ENCODE data around the gene SLC12A6. TPM values are rescaled to one million over a fixed set of nuclear protein-coding genes. Genes with fewer than 3 reads are reported as not detected.

The SLC12A6 gene
- total and polyA plus RNA-seq, 2 experiments from 2014 or later: 12.0 to 44.3 TPM

DNA sequence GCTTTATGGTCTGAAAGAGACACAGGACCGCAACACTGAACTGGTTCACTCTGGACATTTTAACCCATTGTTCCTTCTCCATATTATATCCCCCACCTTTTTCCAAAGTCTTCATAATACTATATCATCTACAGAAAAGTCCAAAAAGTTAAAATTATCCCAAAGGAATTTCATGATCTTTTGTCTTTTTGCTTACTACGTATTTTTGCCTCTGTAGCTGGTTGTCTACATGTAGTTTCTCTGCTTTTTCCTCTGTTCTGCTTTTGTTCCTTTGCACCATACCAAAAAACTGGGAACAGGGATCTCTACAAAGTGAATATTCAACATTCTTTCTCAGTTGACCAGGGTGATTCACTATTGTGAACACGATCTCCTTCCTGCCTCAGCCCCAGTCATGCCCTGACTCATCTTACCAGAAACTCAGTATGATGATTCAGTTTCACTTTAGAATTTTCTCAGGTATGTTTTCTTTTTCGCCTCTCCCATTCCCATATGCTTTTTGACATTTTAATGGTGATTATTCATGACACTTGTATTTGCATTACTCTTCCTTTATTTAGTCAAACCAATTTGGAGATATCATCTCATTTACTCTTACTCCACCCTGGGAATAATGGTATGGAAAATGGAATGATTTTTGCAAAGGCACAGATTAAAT is 98.3 kb downstream of the SLC12A6 start:
- Histone ChIP-seq H3K27me3 (no peaks in the 10 kb centered on the region), H3K4me3 (no peak overlapping the region), H3K36me3 (peaks cover 72% of the 10 kb centered on the region), H3K4me1 (ENCODE audit: low read depth) (no peaks in the 10 kb centered on the region), H3K9me3 (ENCODE audit: low read depth) (no peaks in the 10 kb centered on the region), H3K27ac (no peak overlapping the region)
- TF ChIP-seq, protein P1, sequence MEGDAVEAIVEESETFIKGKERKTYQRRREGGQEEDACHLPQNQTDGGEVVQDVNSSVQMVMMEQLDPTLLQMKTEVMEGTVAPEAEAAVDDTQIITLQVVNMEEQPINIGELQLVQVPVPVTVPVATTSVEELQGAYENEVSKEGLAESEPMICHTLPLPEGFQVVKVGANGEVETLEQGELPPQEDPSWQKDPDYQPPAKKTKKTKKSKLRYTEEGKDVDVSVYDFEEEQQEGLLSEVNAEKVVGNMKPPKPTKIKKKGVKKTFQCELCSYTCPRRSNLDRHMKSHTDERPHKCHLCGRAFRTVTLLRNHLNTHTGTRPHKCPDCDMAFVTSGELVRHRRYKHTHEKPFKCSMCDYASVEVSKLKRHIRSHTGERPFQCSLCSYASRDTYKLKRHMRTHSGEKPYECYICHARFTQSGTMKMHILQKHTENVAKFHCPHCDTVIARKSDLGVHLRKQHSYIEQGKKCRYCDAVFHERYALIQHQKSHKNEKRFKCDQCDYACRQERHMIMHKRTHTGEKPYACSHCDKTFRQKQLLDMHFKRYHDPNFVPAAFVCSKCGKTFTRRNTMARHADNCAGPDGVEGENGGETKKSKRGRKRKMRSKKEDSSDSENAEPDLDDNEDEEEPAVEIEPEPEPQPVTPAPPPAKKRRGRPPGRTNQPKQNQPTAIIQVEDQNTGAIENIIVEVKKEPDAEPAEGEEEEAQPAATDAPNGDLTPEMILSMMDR (IDR thresholded peaks at IDR 0.05; ENCODE audit: low read depth, low read length): no peak
- peak in 1 of 2 donors; percentile 67 for DNase-seq (ENCODE audit: low read depth in 1 of 2, low spot score in 1 of 2)

DNA sequence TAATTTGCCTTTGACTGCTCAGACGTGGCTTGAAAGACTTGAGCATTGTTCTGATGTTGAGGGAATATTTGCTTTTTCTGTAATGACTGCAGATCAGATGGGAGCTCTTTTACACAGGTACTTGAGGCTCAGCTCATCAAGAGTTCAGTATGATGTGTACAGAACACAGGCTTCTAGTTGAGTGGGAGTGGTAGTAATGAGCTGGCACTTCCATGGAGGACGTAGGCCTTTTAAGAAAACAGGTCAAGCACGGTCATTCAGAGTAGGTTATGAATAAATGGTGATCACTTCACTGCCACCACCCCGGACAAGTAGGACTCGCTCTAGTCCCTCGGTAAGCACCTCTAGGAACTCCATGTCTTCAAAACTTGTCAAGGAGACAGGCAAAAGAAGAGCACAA is 104.0 kb downstream of the SLC12A6 start:
- Histone ChIP-seq H3K9me3 (ENCODE audit: low read depth) (no peaks in the 10 kb centered on the region), H3K27ac (peak overlapping the region; percentile 22), H3K4me3 (no peak overlapping the region), H3K27me3 (no peaks in the 10 kb centered on the region), H3K36me3 (peaks cover 63% of the 10 kb centered on the region), H3K4me1 (ENCODE audit: low read depth) (no peaks in the 10 kb centered on the region)
- DNase-seq (ENCODE audit: low read depth in 1 of 2, low spot score in 1 of 2): no peak
- TF ChIP-seq, protein P1 (IDR thresholded peaks at IDR 0.05; ENCODE audit: low read depth, low read length): no peak

DNA sequence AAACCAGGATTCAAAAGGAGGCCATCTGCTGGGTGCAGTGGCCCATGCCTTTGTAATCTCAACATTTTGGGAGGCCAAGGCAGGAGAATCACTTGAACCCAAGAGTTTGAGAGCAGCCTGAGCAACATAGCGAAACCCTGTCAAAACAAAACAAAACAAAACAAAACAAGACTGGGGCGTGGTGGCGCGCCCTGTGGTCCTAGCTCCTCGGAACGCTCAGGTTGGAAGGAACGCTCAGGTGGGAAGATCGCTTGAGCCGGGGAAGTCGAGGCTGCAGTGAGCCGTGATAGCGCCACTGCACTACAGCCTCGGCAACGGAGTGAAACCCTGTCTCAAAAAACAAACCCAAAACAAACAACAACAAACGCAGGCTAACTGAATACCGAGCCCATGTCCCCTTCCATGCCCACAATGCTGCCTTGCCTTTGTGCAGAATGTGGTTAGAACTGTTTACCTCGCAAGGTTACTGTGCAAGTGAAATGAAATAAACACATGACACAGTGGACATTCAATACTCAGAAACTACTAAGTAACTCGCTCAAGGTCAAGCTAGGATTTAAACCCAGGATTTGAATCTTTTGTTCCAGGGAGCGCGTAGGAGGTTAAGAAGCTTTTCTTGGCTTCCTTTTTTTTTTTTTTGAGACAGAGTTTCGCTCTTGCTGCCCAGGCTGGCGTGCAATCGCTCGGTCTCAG is 113.5 kb downstream of the SLC12A6 start:
- no peaks in the 10 kb centered on the region for H3K27me3 ChIP-seq
- DNase-seq (ENCODE audit: low read depth in 1 of 2, low spot score in 1 of 2): peak in 1 of 2 donors; percentile 12
- no peaks in the 10 kb centered on the region for H3K9me3 ChIP-seq (ENCODE audit: low read depth)
- no peaks in the 10 kb centered on the region for H3K4me1 ChIP-seq (ENCODE audit: low read depth)
- H3K36me3 ChIP-seq: peaks cover 4% of the 10 kb centered on the region
- peak overlapping the region; percentile 68 for H3K4me3 ChIP-seq
- TF ChIP-seq, protein P1 (IDR thresholded peaks at IDR 0.05; ENCODE audit: low read depth, low read length): no peak
- H3K27ac ChIP-seq: peak overlapping the region; percentile 92

DNA sequence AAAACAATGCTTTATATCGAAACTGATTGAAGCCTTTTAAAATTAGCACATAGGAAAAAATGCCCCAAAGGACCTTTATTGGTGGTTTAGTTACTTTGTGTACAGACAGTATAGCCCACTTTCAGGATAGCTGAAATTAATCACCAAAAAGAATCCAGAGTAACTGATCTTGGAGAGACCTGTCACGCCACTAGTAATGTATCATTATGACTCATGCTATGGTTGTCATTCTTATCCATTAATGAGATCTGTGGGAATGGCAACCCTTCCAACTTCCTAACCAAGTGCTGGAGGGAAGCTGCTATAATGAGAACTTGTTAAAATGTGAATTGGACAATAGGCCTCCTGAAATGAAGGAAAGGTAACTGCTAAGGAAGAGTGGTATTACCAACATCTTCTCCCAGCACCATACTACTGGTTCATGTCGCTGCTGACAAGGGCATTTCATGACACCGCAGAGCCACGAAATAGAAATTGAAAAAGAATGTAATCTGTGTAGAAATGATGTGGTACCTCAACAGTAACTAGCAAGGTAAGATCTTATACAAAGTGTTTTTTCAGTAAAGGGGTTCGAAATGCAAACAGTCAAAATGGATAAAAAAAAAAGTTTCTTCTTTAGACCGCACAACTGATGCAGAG is 119.9 kb downstream of the SLC12A6 start:
- no peaks in the 10 kb centered on the region for H3K9me3 ChIP-seq (ENCODE audit: low read depth)
- TF ChIP-seq, protein P1 (IDR thresholded peaks at IDR 0.05; ENCODE audit: low read depth, low read length): no peak
- DNase-seq (ENCODE audit: low read depth in 1 of 2, low spot score in 1 of 2): no peak
- H3K4me3 ChIP-seq: no peak overlapping the region
- H3K27me3 ChIP-seq: no peaks in the 10 kb centered on the region
- H3K36me3 ChIP-seq: no peaks in the 10 kb centered on the region
- H3K27ac ChIP-seq: no peak overlapping the region
- H3K4me1 ChIP-seq (ENCODE audit: low read depth): no peaks in the 10 kb centered on the region

DNA sequence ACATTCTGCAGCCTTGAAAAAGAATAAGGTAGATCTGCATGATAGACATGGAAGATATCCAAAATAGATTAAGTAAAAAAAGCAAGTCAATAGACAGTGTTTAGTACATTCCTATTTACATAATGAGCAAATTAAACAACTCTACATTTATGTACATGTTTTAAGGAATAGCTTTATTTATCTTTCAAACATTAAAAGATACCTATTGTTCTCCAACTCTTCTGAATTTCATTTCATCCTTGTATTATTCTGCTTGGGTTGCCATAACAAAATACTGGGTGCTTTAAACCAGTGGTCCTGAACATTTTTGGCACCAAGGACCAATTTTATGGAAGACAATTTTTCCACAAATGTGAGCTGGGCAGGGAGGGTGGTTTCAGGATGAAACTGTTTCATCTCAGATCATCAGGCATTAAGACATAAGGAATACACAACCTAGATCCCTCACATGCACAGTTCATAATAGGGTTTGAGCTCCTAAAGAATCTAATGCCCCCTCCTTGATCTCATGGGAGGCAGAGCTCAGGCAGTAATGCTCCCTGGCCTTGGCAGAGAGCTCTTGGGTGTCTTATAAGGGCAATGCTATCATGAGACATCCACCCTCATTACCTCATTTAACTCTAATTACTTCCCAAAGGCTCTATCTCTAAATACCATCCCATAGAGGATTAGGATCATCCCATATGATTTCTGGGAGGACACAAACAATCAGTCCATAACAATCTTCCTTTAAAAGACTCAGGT is 120.9 kb downstream of the SLC12A6 start:
- TF ChIP-seq, protein P1 (IDR thresholded peaks at IDR 0.05; ENCODE audit: low read depth, low read length): no peak
- Histone ChIP-seq H3K4me1 (ENCODE audit: low read depth) (no peaks in the 10 kb centered on the region), H3K27me3 (no peaks in the 10 kb centered on the region), H3K4me3 (no peak overlapping the region), H3K9me3 (ENCODE audit: low read depth) (no peaks in the 10 kb centered on the region), H3K27ac (no peak overlapping the region), H3K36me3 (no peaks in the 10 kb centered on the region)
- no peak for DNase-seq (ENCODE audit: low read depth in 1 of 2, low spot score in 1 of 2)
